Upper lobe of left lung (tissue), 6 donors: ENCODE data around the gene NKAPL. TPM values are rescaled to one million over a fixed set of nuclear protein-coding genes. Genes with fewer than 3 reads are reported as not detected.

Source experiments
- ATAC-seq, 2 donors: fragments of 200-7000 bp; cut with Tn5 transposase; one replicate each; pipeline ENCODE4 v1.9.1; 2022; ENCODE audit warnings: mild to moderate bottlenecking in 2 of 2, moderate library complexity in 2 of 2; ENCODE audit not compliant: low FRiP score in 2 of 2
- DNase-seq, 2 donors: peaks; one replicate each; pipeline ENCODE4 v3.0.0-alpha.2; 2019 to 2020
- H3K27ac ChIP-seq, 4 donors: fragments of 200-600 bp; sonication (generic); one replicate each; pipeline ENCODE4 v1.5.1; 2016 to 2019
- H3K27me3 ChIP-seq, 4 donors: fragments of 200-600 bp; sonication (generic); one replicate each; pipeline ENCODE4 v1.5.1; 2017 to 2019
- H3K36me3 ChIP-seq, 4 donors: fragments of 200-600 bp; sonication (generic); one replicate each; pipeline ENCODE4 v1.5.1; 2016 to 2019
- H3K4me1 ChIP-seq, 4 donors: fragments of 200-600 bp; sonication (generic); one replicate each; pipeline ENCODE4 v1.5.1; 2018 to 2019
- H3K4me3 ChIP-seq, 4 donors: fragments of 200-600 bp; sonication (generic); one replicate each; pipeline ENCODE4 v1.5.1; 2017 to 2019; ENCODE audit warnings: mild to moderate bottlenecking in 2 of 4, moderate library complexity in 1 of 4
- H3K9me3 ChIP-seq, 4 donors: fragments of 200-600 bp; sonication (generic); one replicate each; pipeline ENCODE4 v1.5.1; 2018 to 2019
- CTCF ChIP-seq, 6 experiments: fragments of 450-650 bp in 4 of 6; fragments of 200-600 bp in 2 of 6; sonication (generic) in 2 of 6; IDR thresholded peaks; one replicate each; pipeline ENCODE4 v1.5.1; 2016 to 2019; ENCODE audit warnings: antibody characterized with exemption in 6 of 6
- EP300 ChIP-seq, 4 donors: sonication (generic); formaldehyde crosslinking; IDR thresholded peaks; one replicate each; pipeline ENCODE4 v1.5.1; 2017; ENCODE audit warnings: antibody characterized with exemption in 4 of 4, control low read depth in 2 of 4
- POLR2A ChIP-seq, 4 donors: fragments of 450-650 bp; IDR thresholded peaks; one replicate each; pipeline ENCODE4 v1.5.1; 2016 to 2017; ENCODE audit warnings: antibody characterized with exemption in 4 of 4, mild to moderate bottlenecking in 2 of 4
- POLR2AphosphoS5 ChIP-seq, 2 donors: sonication (generic); formaldehyde crosslinking; IDR thresholded peaks; one replicate each; pipeline ENCODE4 v1.5.1; 2017; ENCODE audit warnings: antibody characterized with exemption in 2 of 2
- WGBS, 2 donors: methylation state at CpG; one replicate each; pipeline ENCODE4 v1.1.5; 2017 to 2018; 5-methylcytosine and 5-hydroxymethylcytosine counted together
- total RNA-seq, 6 donors: library from RNA; depleted of rRNA in 4 of 6; stranded (reverse); fragments of >200 nt in 4 of 6; gene quantifications; one replicate each; pipeline versions ENCODE4 v1.1.0 to v1.2.1, GENCODE V29; 2016 to 2021
- donor health status: DM: no; HTN: no; CAD: no; lungs with moderate emphysema.
- donor health status: DM: no; HTN: yes; CAD: no; lungs with severe emphysema.

Gene NKAPL
- total RNA-seq, 6 donors from 2014 or later, result 0.33 to 1.3 (median 0.70) TPM

GRCh38 chr6:28235912-28236452 lies 23.1 kb upstream of the NKAPL start:
- WGBS, 2 donors, result 91 to 98% methylated on average over 3 of the region's 3 CpGs
- Histone ChIP-seq H3K36me3 (peaks cover 0 to 44% (median 21%) of the 10 kb centered on the region in 4 donors), H3K9me3 (no peaks in the 10 kb centered on the region), H3K27me3 (no peaks in the 10 kb centered on the region), H3K4me3 (no peak overlapping the region), H3K4me1 (no peaks in the 10 kb centered on the region), H3K27ac (no peak overlapping the region)
- TF ChIP-seq EP300 (IDR thresholded peaks at IDR 0.05) (no peak), CTCF (IDR thresholded peaks at IDR 0.05) (no peak), POLR2AphosphoS5 (IDR thresholded peaks at IDR 0.05) (no peak), POLR2A (IDR thresholded peaks at IDR 0.05) (no peak)
- DNase-seq (no peak), ATAC-seq (no peak)

GRCh38 chr6:28239636-28240035 lies 19.5 kb upstream of the NKAPL start:
- H3K27me3 ChIP-seq, result no peaks in the 10 kb centered on the region
- H3K4me3 ChIP-seq, result no peak overlapping the region
- ATAC-seq, result no peak
- DNase-seq, result no peak
- no peaks in the 10 kb centered on the region for H3K4me1 ChIP-seq
- H3K36me3 ChIP-seq, result peaks cover 0 to 22% (median 8%) of the 10 kb centered on the region in 4 donors
- 93 to 95% methylated on average over 1 of the region's 1 CpG for WGBS, 2 donors
- no peaks in the 10 kb centered on the region for H3K9me3 ChIP-seq
- no peak overlapping the region for H3K27ac ChIP-seq
- no peak for TF ChIP-seq POLR2AphosphoS5 (IDR thresholded peaks at IDR 0.05)
- no peak for TF ChIP-seq POLR2A (IDR thresholded peaks at IDR 0.05)
- no peak for TF ChIP-seq EP300 (IDR thresholded peaks at IDR 0.05)
- no peak for TF ChIP-seq CTCF (IDR thresholded peaks at IDR 0.05)

GRCh38 chr6:28240471-28240870 lies 18.6 kb upstream of the NKAPL start:
- Histone ChIP-seq H3K36me3 (peaks cover 4 to 27% (median 11%) of the 10 kb centered on the region in 4 donors), H3K4me1 (no peaks in the 10 kb centered on the region), H3K27me3 (no peaks in the 10 kb centered on the region), H3K27ac (no peak overlapping the region), H3K9me3 (no peaks in the 10 kb centered on the region), H3K4me3 (no peak overlapping the region)
- WGBS, 2 donors, result 96 to 100% methylated on average over 1 of the region's 1 CpG
- TF ChIP-seq EP300 (IDR thresholded peaks at IDR 0.05) (no peak), POLR2AphosphoS5 (IDR thresholded peaks at IDR 0.05) (no peak), CTCF (IDR thresholded peaks at IDR 0.05) (no peak), POLR2A (IDR thresholded peaks at IDR 0.05) (no peak)
- DNase-seq (no peak), ATAC-seq (no peak)

GRCh38 chr6:28243946-28244345 lies 15.2 kb upstream of the NKAPL start:
- H3K27ac ChIP-seq, result no peak overlapping the region
- H3K27me3 ChIP-seq, result no peaks in the 10 kb centered on the region
- no peaks in the 10 kb centered on the region for H3K9me3 ChIP-seq
- TF ChIP-seq POLR2A (IDR thresholded peaks at IDR 0.05) (no peak), POLR2AphosphoS5 (IDR thresholded peaks at IDR 0.05) (no peak)
- no peaks in the 10 kb centered on the region for H3K4me1 ChIP-seq
- ATAC-seq, result no peak
- no peak overlapping the region for H3K4me3 ChIP-seq
- DNase-seq, result no peak
- WGBS, 2 donors, result 95 to 96% methylated on average over 3 of the region's 3 CpGs
- H3K36me3 ChIP-seq, result peaks cover 13 to 50% (median 31%) of the 10 kb centered on the region in 4 donors

GRCh38 chr6:28245206-28245941 lies 13.7 kb upstream of the NKAPL start:
- Histone ChIP-seq H3K9me3 (no peaks in the 10 kb centered on the region), H3K27me3 (no peaks in the 10 kb centered on the region), H3K27ac (no peak overlapping the region), H3K4me3 (no peak overlapping the region), H3K36me3 (peaks cover 13 to 50% (median 32%) of the 10 kb centered on the region in 4 donors), H3K4me1 (peaks cover 0 to 5% (median 2%) of the 10 kb centered on the region in 4 donors)
- 94 to 95% methylated on average over 6 of the region's 6 CpGs for WGBS, 2 donors
- no peak for TF ChIP-seq CTCF (IDR thresholded peaks at IDR 0.05)
- no peak for TF ChIP-seq EP300 (IDR thresholded peaks at IDR 0.05)
- TF ChIP-seq POLR2A (IDR thresholded peaks at IDR 0.05), result no peak
- TF ChIP-seq POLR2AphosphoS5 (IDR thresholded peaks at IDR 0.05), result no peak
- no peak for ATAC-seq
- no peak for DNase-seq
